ENCODE results near the gene BOD1L2. TPM values are rescaled to one million over a fixed set of nuclear protein-coding genes. Genes with fewer than 3 reads are reported as not detected.

The BOD1L2 gene
- total RNA-seq, 2 experiments from 2014 or later: not detected

GRCh38 chr18:57171026-57171425 lies 24.1 kb downstream of the BOD1L2 start:
- Mint-ChIP-seq H3K27me3 (peaks cover 22% of the 10 kb centered on the region), H3K27ac (no peak overlapping the region), H3K36me3 (ENCODE audit: low read depth) (no peaks in the 10 kb centered on the region), H3K4me3 (no peak overlapping the region), H3K9me3 (peaks cover 1% of the 10 kb centered on the region), H3K4me1 (ENCODE audit: low read depth) (no peaks in the 10 kb centered on the region)
- ATAC-seq: no peak
- CTCF ChIA-PET: no interaction called here
- POLR2A ChIA-PET: no interaction called here
- DNase-seq: no peak
- no peak for TF ChIP-seq CTCF (IDR thresholded peaks at IDR 0.05)
- intact Hi-C loops (cut with micrococcal nuclease): no loop called here

- Mint-ChIP-seq H3K4me3 (no peak overlapping the region), H3K9me3 (peaks cover 1% of the 10 kb centered on the region), H3K27me3 (peaks cover 5% of the 10 kb centered on the region), H3K4me1 (ENCODE audit: low read depth) (no peaks in the 10 kb centered on the region), H3K27ac (no peak overlapping the region), H3K36me3 (ENCODE audit: low read depth) (no peaks in the 10 kb centered on the region)
- DNase-seq (no peak), ATAC-seq (no peak)
- ChIA-PET POLR2A (no interaction called here), CTCF (no interaction called here)
- intact Hi-C loops (cut with micrococcal nuclease): no loop called here
- no peak for TF ChIP-seq CTCF (IDR thresholded peaks at IDR 0.05)
These were observed 28.6 kb downstream of the BOD1L2 start for GRCh38 chr18:57175532-57175931.

- intact Hi-C loops (cut with micrococcal nuclease): no loop called here
- Mint-ChIP-seq H3K36me3 (ENCODE audit: low read depth) (peaks cover 4% of the 10 kb centered on the region), H3K27ac (no peak overlapping the region), H3K4me3 (no peak overlapping the region), H3K4me1 (ENCODE audit: low read depth) (no peaks in the 10 kb centered on the region), H3K27me3 (peaks cover 11% of the 10 kb centered on the region), H3K9me3 (peaks cover 32% of the 10 kb centered on the region)
- ChIA-PET POLR2A (no interaction called here), CTCF (no interaction called here)
- ATAC-seq (no peak), DNase-seq (no peak)
- no peak for TF ChIP-seq CTCF (IDR thresholded peaks at IDR 0.05)
These were observed 38.5 kb downstream of the BOD1L2 start for GRCh38 chr18:57185434-57185833.

- ATAC-seq (no peak), DNase-seq (no peak)
- TF ChIP-seq CTCF (IDR thresholded peaks at IDR 0.05): no peak
- Mint-ChIP-seq H3K4me3 (no peak overlapping the region), H3K27ac (no peak overlapping the region), H3K27me3 (peaks cover 11% of the 10 kb centered on the region), H3K4me1 (ENCODE audit: low read depth) (no peaks in the 10 kb centered on the region), H3K9me3 (peaks cover 19% of the 10 kb centered on the region), H3K36me3 (ENCODE audit: low read depth) (peaks cover 4% of the 10 kb centered on the region)
- CTCF ChIA-PET: no interaction called here
- intact Hi-C loops (cut with micrococcal nuclease): no loop called here
- POLR2A ChIA-PET: no interaction called here
These were observed 42.1 kb downstream of the BOD1L2 start for GRCh38 chr18:57188851-57189557.

GRCh38 chr18:57190026-57190425 lies 43.1 kb downstream of the BOD1L2 start:
- DNase-seq: no peak
- no peak overlapping the region for H3K4me3 Mint-ChIP-seq
- H3K27me3 Mint-ChIP-seq: peaks cover 11% of the 10 kb centered on the region
- no peak overlapping the region for H3K27ac Mint-ChIP-seq
- H3K4me1 Mint-ChIP-seq (ENCODE audit: low read depth): no peaks in the 10 kb centered on the region
- no peak for TF ChIP-seq CTCF (IDR thresholded peaks at IDR 0.05)
- peaks cover 16% of the 10 kb centered on the region for H3K9me3 Mint-ChIP-seq
- intact Hi-C loops (cut with micrococcal nuclease): no loop called here
- ChIA-PET CTCF (no interaction called here), POLR2A (no interaction called here)
- peaks cover 4% of the 10 kb centered on the region for H3K36me3 Mint-ChIP-seq (ENCODE audit: low read depth)
- ATAC-seq: no peak
